ENCODE data around the gene PHACTR4. TPM values are rescaled to one million over a fixed set of nuclear protein-coding genes. Genes with fewer than 3 reads are reported as not detected.
A peak's percentile ranks its signal among the peaks of the same experiment; 100 is the strongest.
"Not testable (repeated sequence)": the region's sequence is repeated elsewhere in the genome, so short reads cannot be mapped to it uniquely, and the experiment has no call there.

The PHACTR4 gene
- total and polyA plus RNA-seq, 9 of the 15 experiments (the other 6 are each of a cell fraction or from before 2014, with no cell fraction given): 6.4 to 43.6 (median 14.2) TPM

DNA sequence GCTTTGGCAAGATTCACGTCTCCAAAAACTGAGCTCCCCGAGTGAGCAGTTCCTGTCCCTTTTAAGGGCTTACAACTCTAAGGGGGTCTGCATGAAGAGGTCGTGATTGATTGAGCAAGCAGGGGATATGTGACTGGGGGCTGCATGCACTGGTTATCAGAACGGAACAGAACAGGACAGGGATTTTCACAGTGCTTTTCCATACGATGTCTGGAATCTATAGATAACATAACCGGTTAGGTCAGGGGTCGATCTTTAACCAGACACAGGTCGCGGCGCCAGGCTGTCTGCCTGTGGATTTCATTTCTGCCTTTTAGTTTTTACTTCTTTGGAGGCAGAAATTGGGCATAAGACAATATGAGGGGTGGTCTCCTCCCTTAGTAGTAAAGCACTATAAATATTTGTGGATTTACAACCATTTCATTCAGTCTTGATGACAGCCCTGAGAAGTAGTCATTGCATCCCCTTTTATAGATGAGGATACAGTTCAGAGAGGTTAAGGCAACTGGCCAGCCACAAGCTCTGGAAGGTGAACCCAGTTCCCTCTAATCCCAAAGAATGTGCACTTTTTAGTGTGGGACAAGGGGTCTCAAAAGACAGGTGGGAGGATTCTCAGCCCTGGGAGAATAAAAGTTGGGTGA, 155.6 kb downstream of the PHACTR4 start (continued):
- TF ChIP-seq CCNT2 (IDR thresholded peaks at IDR 0.05; ENCODE audit: borderline replicate concordance, extremely low read depth, insufficient read length, low read depth, low read length) (peak; percentile 77), ZBTB7A (IDR thresholded peaks at IDR 0.05; ENCODE audit: borderline replicate concordance, control insufficient read depth, low read depth, low read length) (peak; percentile 72; the same call in 1 of the 2 replicates), ETV1 (tag; conservative IDR thresholded peaks at IDR 0.05; ENCODE audit: low read depth) (peak; percentile 51; the same call in 1 of the 2 replicates), ELF4 (CRISPR knock-in tag; IDR thresholded peaks at IDR 0.05) (peak; percentile 82), SMARCE1 (IDR thresholded peaks at IDR 0.05) (peak; percentile 93; the same call in 1 of the 2 replicates), NFIC (IDR thresholded peaks at IDR 0.05) (peak; percentile 87), GATAD2A (IDR thresholded peaks at IDR 0.05) (peak; percentile 58; the same call in 1 of the 2 replicates), SMAD4 (CRISPR knock-in tag; conservative IDR thresholded peaks at IDR 0.05) (peak; percentile 99), NCOR1 (IDR thresholded peaks at IDR 0.05) (peak; percentile 96)
- TF ChIP-seq, protein P1, sequence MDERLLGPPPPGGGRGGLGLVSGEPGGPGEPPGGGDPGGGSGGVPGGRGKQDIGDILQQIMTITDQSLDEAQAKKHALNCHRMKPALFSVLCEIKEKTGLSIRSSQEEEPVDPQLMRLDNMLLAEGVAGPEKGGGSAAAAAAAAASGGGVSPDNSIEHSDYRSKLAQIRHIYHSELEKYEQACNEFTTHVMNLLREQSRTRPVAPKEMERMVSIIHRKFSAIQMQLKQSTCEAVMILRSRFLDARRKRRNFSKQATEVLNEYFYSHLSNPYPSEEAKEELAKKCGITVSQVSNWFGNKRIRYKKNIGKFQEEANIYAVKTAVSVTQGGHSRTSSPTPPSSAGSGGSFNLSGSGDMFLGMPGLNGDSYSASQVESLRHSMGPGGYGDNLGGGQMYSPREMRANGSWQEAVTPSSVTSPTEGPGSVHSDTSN (CRISPR knock-in tag; IDR thresholded peaks at IDR 0.05; ENCODE audit: low read depth): not testable (repeated sequence)
- TF ChIP-seq, protein P1 (tag; conservative IDR thresholded peaks at IDR 0.05; ENCODE audit: low read depth): 0 out of 2 replicates have a peak, but pooled peaks have one; percentile 13
- TF ChIP-seq, protein P2, sequence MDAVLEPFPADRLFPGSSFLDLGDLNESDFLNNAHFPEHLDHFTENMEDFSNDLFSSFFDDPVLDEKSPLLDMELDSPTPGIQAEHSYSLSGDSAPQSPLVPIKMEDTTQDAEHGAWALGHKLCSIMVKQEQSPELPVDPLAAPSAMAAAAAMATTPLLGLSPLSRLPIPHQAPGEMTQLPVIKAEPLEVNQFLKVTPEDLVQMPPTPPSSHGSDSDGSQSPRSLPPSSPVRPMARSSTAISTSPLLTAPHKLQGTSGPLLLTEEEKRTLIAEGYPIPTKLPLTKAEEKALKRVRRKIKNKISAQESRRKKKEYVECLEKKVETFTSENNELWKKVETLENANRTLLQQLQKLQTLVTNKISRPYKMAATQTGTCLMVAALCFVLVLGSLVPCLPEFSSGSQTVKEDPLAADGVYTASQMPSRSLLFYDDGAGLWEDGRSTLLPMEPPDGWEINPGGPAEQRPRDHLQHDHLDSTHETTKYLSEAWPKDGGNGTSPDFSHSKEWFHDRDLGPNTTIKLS (IDR thresholded peaks at IDR 0.05; ENCODE audit: borderline replicate concordance, low read depth): 0 out of 2 replicates have a peak, but pooled peaks have one; percentile 59
- TF ChIP-seq, protein P3, sequence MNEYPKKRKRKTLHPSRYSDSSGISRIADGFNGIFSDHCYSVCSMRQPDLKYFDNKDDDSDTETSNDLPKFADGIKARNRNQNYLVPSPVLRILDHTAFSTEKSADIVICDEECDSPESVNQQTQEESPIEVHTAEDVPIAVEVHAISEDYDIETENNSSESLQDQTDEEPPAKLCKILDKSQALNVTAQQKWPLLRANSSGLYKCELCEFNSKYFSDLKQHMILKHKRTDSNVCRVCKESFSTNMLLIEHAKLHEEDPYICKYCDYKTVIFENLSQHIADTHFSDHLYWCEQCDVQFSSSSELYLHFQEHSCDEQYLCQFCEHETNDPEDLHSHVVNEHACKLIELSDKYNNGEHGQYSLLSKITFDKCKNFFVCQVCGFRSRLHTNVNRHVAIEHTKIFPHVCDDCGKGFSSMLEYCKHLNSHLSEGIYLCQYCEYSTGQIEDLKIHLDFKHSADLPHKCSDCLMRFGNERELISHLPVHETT (CRISPR knock-in tag; conservative IDR thresholded peaks at IDR 0.05 in 1 of 2, IDR thresholded peaks at IDR 0.05 in 1 of 2): peak in 1 of 2 experiments; percentile 68; a peak in 2 of 4 replicates
- TF ChIP-seq, protein P4, sequence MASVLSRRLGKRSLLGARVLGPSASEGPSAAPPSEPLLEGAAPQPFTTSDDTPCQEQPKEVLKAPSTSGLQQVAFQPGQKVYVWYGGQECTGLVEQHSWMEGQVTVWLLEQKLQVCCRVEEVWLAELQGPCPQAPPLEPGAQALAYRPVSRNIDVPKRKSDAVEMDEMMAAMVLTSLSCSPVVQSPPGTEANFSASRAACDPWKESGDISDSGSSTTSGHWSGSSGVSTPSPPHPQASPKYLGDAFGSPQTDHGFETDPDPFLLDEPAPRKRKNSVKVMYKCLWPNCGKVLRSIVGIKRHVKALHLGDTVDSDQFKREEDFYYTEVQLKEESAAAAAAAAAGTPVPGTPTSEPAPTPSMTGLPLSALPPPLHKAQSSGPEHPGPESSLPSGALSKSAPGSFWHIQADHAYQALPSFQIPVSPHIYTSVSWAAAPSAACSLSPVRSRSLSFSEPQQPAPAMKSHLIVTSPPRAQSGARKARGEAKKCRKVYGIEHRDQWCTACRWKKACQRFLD (CRISPR knock-in tag; IDR thresholded peaks at IDR 0.05): peak; percentile 24; the same call in 1 of the 2 replicates
- TF ChIP-seq, protein P5, sequence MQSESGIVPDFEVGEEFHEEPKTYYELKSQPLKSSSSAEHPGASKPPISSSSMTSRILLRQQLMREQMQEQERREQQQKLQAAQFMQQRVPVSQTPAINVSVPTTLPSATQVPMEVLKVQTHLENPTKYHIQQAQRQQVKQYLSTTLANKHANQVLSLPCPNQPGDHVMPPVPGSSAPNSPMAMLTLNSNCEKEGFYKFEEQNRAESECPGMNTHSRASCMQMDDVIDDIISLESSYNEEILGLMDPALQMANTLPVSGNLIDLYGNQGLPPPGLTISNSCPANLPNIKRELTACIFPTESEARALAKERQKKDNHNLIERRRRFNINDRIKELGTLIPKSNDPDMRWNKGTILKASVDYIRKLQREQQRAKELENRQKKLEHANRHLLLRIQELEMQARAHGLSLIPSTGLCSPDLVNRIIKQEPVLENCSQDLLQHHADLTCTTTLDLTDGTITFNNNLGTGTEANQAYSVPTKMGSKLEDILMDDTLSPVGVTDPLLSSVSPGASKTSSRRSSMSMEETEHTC (IDR thresholded peaks at IDR 0.05): 0 out of 2 replicates have a peak, but pooled peaks have one; percentile 38

Data from K562 (cell line).